ENCODE results near the gene TLK1.

GRCh38 chr2:170943596-170943995, 217.1 kb downstream of the TLK1 start:
- no peak for TF ChIP-seq CHD4 (IDR thresholded peaks at IDR 0.05; ENCODE audit: insufficient read depth, insufficient replicate concordance, low read depth, low read length, poor library complexity, severe bottlenecking)
- TF ChIP-seq HDAC2 (IDR thresholded peaks at IDR 0.05), result no peak

All from K562 (cell line).